Activated CD8-positive, alpha-beta memory T cell treated with anti-CD3 and anti-CD28 coated beads, Interleukin-2, amount 50 U/mL, for 1 hour (primary cell): Measurements from ENCODE around the gene TMOD1.
"Not testable (repeated sequence)": the region's sequence is repeated elsewhere in the genome, so short reads cannot be mapped to it uniquely, and the experiment has no call there.

Experiments
- DNase-seq: peaks from one replicate; pipeline ENCODE4 v3.0.0-alpha.2; 2020; ENCODE audit errors: extremely low read depth

TMOD1 gene

DNA sequence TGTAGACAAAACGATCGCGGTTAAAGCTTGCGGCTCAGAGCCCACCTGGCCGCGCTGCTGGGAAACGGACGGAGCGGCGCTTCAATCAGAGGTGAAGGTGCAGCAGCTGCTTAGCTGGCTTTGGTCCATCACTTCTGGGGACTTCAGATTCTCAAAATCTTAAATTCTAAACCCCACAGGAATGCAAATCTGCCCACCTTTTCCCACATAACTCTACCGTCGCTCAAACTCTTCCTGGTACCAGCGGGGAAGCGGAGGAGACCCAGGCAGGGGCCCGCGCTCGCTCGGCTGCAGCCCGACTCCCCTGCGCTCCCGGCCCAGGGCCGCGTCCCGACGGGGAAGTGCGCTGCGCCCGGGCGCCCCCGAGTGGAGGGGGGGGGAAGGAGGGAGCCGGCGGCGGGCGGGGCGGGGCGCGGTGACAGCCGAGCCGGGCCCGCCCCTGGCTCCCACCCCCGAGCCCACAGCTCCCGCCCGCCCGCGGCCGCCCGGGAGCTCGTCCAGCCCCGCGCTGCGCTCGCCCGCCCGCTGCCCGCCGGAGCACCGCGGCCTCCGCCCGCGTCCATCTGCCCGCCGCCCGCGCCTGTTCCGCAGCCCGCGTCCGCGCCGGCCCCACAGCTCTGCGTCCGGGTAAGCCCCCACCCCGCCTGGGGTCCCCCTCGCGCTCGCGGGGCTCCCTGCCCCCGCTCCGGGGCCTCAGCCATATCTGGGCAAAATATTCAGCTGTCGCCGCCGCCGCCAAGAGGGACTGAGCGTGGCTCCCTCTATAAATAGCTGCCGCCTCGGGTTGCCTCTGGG is at the start of gene TMOD1:
TSS of gene TMOD1 (plus strand) at position 490 of the 795 bp plus-strand sequence. CDS start 22,523 bp downstream, outside the sequence.
- no peak for DNase-seq

GRCh38 chr9:97453573-97453972 is 47.9 kb upstream of the TMOD1 start:
- DNase-seq: not testable (repeated sequence)

DNA sequence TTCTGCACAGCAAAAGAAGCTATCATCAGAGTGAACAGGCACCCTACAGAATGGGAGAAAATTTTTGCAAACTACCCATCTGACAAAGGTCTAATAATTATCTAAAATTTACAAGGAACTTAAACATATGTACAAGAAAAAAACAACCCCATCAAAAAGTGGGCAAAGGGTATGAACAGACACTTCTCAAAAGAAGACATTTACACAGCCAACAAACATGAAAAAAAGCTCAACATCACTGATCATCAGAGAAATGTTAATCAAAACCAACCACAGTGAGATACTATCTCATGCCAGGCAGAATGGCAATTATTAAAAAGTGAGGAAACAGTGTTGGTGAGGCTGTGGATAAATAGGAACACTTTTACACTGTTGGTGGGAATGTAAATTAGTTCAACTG is 44.6 kb upstream of the TMOD1 start:
- not testable (repeated sequence) for DNase-seq

DNA sequence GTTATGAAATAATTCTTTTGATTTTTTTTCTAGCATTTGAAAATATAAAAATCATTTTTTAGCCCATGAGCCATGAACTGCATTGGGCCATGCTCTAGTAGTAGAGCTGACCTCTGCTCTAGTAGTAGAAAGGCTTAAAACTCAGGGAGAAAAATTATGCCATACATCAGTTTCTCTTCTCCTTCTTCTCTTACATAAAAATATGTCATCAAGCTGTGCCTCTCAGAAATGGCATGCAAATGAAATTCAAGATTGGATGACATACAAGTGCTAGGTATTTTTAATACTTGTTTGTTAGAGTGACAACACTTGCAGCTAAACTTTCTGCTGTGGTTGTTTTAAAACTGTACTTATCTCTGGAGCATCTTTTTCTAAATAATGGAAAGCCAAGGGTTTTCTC is 42.1 kb upstream of the TMOD1 start:
- DNase-seq: no peak

DNA sequence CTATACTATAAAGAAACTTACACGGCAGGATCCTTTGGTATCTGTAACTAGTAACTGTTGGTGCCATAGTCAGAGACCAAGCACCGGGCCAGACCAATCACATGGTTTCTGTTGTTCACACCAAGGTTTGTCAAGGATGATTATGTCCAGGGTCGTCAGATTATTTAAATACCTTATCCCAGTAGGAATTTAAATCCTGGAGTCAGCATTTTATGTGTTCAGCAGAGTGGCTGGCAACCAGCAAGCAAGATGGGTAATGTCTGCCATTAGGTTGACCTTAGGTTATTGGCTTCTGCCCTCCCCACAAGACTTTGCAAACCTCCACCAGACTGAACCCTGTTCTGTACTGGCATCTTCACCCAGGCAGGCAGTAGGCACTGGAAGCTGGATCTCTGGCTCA is 39.3 kb upstream of the TMOD1 start:
- DNase-seq: no peak

DNA sequence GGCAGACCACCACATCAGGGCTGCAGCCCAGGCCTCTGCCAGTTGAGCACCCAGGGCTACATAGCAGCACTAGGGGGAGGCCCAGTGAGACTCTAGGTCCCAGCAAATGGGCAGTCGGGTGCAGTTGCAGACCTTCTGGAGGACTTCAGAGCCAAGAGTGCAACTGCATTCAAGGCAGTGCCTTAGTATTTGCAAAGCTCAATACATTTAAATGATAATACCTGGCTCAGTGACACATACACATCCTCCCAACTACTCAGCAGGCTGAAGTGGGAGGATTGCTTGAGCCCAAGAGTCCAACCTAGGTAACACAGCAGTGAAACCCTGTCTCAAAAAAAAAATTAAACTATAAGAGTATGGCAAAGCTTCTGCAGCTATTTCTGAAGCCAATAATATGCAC is 38.6 kb upstream of the TMOD1 start:
- no peak for DNase-seq

DNA sequence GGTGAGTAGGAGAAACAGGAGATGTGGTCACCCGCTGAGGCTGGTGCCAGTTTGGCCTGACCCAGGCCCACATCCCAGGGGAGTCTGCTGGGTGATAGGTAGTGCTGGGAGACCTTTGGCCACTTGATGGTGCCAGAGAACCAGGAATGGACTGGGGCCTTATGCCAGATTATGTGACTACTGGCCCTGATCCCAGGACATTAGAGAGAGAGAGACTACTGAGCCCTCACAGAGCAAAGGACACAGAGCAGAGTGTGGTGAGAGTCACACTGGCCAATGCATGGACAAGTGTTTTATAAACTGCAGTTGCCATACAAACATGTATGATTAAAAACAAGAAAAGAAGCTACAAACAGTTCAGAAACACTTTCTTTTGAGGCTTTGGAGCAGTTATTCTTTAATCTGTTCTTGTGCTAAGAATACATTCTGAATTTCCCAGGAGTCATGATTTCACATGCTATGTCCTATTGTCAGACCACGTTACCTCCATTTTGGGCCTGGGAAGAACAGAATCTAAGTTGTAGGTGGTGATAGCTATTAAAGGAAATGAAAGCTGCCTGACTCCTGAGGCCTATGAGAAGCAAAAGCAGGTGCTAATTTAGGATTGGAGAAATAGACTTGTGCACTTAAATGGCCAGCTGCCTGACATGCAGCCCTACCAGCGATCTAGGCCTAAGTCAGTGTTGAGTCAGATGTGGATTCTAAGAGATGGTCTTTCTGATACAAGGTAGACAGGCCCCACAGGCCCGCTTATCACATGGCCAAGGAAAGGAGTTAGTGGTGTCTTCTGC is 32.6 kb upstream of the TMOD1 start:
- DNase-seq: no peak

DNA sequence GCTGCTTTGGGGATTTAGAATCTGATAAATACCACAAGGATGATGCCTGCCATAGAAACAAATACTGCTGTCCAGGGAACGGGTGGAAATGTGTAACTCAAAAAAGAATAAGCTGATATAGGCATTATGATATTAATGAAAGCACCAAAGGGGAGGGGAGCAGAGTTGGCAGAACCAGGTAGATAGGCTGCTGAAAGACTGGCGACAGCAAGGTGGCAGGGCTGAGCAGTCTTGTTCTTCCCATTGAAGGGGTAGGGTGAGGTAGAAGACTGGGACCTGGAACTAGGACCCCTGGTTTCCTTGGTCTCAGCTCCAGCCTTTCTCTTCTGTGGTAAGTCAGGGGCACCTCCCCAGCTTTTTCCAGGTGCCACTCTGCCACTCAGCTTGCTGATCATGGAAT is 31.4 kb upstream of the TMOD1 start:
- DNase-seq: no peak

- DNase-seq: no peak
Observed at GRCh38 chr9:97473717-97474116, 27.7 kb upstream of the TMOD1 start.

DNA sequence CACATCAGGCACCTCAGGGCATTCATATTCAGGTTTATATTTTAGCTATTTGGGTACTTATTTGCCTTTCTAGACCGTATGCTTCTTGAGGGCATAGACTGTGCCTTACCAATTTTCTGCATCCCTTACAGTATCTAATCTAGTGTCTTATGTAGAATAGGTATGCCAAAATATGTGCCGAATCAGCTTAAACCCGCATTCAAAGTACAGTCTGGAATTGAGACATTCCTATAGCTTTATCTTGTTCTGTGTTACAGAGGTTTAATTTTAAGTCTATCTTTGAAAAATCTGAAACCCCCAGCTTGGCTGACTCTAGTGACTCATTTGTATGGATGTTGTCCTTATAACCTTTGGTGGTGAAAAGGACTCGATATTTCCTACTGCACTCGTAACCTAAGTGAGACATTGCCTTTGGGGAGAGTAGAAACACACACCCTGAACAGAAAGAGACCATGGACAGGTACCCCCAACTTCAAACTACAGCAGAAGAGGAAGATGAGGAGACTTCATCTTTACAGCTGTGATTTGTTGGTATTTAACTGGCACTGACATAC is 27.0 kb upstream of the TMOD1 start:
- no peak for DNase-seq

GRCh38 chr9:97475059-97475458 is 26.4 kb upstream of the TMOD1 start:
- DNase-seq: no peak

GRCh38 chr9:97478301-97478981 is 23.0 kb upstream of the TMOD1 start:
- DNase-seq: no peak

DNA sequence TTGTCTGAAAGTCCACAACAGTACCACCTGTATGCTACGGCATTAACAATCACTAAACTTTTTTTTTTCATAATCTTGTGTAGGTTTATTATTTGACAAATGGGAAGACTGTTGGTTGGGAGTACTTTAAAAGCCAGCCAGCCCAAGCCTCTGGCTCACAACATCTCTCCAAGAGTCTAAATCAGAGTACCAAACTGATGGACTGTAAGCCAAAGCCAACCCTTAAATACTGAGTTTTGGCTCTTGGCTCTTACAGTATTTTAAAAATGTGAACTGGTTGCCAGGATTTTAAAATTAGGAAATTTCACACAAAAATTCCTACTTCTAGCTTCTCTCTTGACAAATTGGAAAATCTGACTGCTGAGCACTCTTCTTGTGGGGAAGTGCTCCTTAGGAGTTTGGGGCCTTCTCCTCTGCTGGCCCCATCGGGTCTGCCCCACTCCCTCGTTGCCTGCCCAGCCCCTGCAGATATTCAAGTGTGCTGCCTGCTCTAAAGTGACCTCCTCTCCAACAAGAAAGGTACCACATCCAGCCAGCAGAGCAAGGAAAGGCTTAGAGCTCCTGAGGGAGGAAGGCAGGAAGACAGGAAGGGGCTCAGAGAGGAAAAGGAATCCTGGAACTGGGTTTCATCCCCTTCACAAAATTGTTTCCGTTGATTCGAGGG is 21.8 kb upstream of the TMOD1 start:
- no peak for DNase-seq

DNA sequence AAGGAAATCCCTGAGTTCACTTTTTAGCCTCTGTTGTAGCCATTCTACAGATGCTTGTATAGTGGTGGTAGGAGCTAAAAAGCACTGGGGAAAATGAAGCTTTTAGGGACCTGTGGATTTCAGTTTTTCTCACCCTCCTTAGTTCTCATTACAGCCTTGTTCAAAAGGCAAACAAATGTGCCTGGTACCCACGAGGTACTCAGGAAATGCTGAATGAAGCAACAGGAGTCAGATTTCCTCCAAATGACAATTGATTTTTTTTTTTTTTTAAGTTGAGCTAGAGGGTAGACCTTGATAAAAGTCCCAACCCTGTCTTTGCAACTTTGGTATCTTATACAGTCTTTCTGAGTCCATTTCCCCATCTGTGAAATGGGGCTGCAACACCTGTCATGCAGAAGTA is 21.3 kb upstream of the TMOD1 start:
- DNase-seq: no peak

DNA sequence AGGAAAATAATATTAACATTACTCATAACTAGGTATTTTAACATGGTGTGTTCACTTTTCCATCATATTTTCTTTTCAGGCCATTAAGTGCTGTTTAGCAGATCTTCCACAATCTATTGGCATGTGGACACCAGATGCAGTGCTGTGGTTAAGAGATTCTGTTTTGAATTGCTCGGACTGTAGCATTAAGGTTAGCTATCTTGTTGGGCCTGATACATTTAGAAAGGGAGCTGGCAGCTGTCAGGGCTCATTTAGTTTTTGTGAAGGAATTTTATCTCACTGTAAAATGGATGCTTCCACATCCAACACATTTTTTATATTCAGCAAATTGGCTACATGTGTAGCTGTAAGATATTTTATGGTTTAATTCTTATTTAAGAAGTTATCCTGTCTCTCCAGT is 20.7 kb upstream of the TMOD1 start:
- no peak for DNase-seq

GRCh38 chr9:97484134-97484533 is 17.3 kb upstream of the TMOD1 start:
- no peak for DNase-seq

DNA sequence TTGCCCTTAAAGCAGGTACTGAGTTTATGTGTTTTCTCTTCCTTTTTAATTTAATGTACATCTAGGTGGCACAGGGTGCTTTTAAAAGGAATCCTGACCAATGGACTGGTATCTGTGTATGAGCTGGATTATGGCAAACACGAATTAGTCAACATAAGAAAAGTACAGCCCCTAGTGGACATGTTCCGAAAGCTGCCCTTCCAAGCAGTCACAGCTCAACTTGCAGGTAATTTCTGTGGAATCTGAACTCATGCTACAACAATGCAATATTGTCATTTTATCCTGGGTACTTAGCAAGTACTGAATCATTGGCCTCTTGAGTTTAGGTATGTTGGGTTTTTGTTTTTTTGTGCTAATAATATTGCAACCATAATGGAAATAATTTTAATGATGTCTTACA is 14.4 kb upstream of the TMOD1 start:
- no peak for DNase-seq

GRCh38 chr9:97487861-97488260 is 13.6 kb upstream of the TMOD1 start:
- DNase-seq: no peak

GRCh38 chr9:97491216-97491999 is 10.1 kb upstream of the TMOD1 start:
- DNase-seq: no peak

DNA sequence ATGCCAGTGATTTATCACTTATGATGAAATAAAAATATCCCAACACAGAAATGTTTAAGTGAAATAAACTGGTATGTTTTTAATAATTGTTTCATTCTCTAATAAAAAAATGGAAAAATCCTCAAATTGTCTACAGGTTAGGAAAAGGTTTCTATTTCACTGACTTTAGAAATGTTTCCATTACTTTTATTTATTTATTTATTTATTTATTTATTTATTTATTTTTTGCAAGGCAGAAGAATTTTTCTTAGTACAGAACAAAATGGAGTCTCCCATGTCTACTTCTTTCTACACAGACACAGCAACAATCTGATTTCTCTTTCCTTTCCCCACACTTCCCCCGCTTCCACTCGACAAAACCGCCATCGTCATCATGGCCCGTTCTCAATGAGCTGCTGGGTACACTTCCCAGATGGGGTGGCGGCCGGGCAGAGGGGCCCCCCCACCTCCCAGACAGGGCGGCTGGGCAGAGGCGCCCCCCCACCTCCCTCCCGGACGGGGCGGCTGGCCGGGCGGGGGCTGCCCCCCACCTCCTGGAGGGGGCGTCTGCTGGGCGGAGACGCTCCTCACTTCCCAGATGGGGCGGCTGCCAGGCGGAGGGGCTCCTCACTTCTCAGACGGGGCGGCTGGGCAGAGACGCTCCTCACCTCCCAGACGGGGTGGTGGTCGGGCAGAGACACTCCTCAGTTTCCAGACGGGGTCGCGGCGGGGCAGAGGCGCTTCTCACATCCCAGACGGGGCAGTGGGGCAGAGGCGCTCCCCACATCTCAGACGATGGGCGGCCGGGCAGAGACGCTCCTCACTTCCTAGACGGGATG is 3.7 kb upstream of the TMOD1 start:
- not testable (repeated sequence) for DNase-seq
